Measurements from ENCODE around the gene SSBP3.

SSBP3 gene

GRCh38 chr1:54375298-54375697 lies 30.9 kb downstream of the SSBP3 start:
- no peak for DNase-seq

GRCh38 chr1:54374766-54375165 lies 31.4 kb downstream of the SSBP3 start:
- DNase-seq: no peak

GRCh38 chr1:54372978-54373377 lies 33.2 kb downstream of the SSBP3 start:
- DNase-seq: no peak

- no peak for DNase-seq
Observed at GRCh38 chr1:54371942-54372275, 34.3 kb downstream of the SSBP3 start.

GRCh38 chr1:54371038-54371941 lies 34.9 kb downstream of the SSBP3 start:
- no peak for DNase-seq

GRCh38 chr1:54370287-54370989 lies 35.8 kb downstream of the SSBP3 start:
- DNase-seq: no peak

GRCh38 chr1:54367613-54368012 lies 38.6 kb downstream of the SSBP3 start:
- no peak for DNase-seq

GRCh38 chr1:54365847-54366246 lies 40.3 kb downstream of the SSBP3 start:
- DNase-seq: no peak

GRCh38 chr1:54365398-54365797 lies 40.8 kb downstream of the SSBP3 start:
- DNase-seq: no peak

GRCh38 chr1:54364995-54365394 lies 41.2 kb downstream of the SSBP3 start:
- DNase-seq: no peak

- DNase-seq: no peak
Observed at GRCh38 chr1:54364582-54364981, 41.6 kb downstream of the SSBP3 start.

- DNase-seq: no peak
Observed at GRCh38 chr1:54363925-54364324, 42.3 kb downstream of the SSBP3 start.

GRCh38 chr1:54362881-54363340 lies 43.3 kb downstream of the SSBP3 start:
- no peak for DNase-seq

- DNase-seq: peak in 21 of 58 donors; percentile 10 to 56 (median 24)
Observed at GRCh38 chr1:54361342-54361741, 44.9 kb downstream of the SSBP3 start.

- no peak for DNase-seq
Observed at GRCh38 chr1:54360165-54361005, 45.8 kb downstream of the SSBP3 start.

GRCh38 chr1:54359393-54360162 lies 46.6 kb downstream of the SSBP3 start:
- DNase-seq: no peak

- peak in 4 of 58 donors; percentile 6 to 43 (median 16) for DNase-seq
Observed at GRCh38 chr1:54358503-54359168, 47.6 kb downstream of the SSBP3 start.

- no peak for DNase-seq
Observed at GRCh38 chr1:54357967-54358366, 48.2 kb downstream of the SSBP3 start.

GRCh38 chr1:54356680-54357147 lies 49.5 kb downstream of the SSBP3 start:
- peak in 1 of 58 donors; percentile 21 for DNase-seq
